Limb (tissue), 2 donors: ENCODE measurements around the gene CARD9.
"Not testable (repeated sequence)": the region's sequence is repeated elsewhere in the genome, so short reads cannot be mapped to it uniquely, and the experiment has no call there.

Experiments
- DNase-seq, 2 donors: peaks; one replicate each; pipeline ENCODE4 v3.0.0-alpha.2; 2016; ENCODE audit errors: extremely low spot score in 2 of 2

Gene CARD9

GRCh38 chr9:136373300-136374182, at the start of gene CARD9:
Gene CARD9, minus strand, starts transcription at chr9:136373669. Its CDS starts 1,591 bp downstream, at chr9:136372078.
- DNase-seq, result no peak

DNA sequence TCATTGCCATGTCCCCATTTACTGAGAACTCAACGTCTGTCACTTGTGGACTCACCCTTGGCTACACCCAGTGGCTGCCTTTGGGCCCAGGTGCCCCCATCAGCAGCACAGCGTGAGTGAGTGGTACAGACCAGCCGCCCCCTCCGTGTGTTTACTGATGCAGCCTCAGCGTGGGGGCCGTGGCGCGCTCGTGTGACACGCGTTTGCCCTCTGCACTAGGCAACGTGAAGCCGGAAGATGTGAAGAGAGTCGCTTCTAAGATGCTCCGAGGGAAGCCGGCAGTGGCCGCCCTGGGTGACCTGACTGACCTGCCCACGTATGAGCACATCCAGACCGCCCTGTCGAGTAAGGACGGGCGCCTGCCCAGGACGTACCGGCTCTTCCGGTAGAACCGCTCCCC, 49.4 kb upstream of the CARD9 start:
- DNase-seq, result no peak

- no peak for DNase-seq
These were observed 48.3 kb upstream of the CARD9 start for GRCh38 chr9:136421791-136422190.

DNA sequence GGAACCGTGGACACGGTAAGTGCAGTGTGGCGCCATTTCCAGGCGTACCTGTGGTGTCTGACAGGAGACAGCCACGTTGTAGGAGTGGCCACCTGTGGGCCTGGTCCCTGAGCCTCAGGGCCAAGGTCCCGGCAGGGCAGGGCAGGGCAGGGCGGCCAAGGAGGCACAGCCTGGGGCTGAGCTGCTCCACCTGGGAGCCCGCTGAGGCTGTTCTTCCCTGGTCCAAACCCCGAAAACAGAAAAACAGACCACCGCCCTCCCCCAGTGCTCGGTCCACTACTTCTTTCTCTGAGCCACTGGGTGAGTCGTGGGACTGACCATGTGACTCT, 45.6 kb upstream of the CARD9 start:
- no peak for DNase-seq

DNA sequence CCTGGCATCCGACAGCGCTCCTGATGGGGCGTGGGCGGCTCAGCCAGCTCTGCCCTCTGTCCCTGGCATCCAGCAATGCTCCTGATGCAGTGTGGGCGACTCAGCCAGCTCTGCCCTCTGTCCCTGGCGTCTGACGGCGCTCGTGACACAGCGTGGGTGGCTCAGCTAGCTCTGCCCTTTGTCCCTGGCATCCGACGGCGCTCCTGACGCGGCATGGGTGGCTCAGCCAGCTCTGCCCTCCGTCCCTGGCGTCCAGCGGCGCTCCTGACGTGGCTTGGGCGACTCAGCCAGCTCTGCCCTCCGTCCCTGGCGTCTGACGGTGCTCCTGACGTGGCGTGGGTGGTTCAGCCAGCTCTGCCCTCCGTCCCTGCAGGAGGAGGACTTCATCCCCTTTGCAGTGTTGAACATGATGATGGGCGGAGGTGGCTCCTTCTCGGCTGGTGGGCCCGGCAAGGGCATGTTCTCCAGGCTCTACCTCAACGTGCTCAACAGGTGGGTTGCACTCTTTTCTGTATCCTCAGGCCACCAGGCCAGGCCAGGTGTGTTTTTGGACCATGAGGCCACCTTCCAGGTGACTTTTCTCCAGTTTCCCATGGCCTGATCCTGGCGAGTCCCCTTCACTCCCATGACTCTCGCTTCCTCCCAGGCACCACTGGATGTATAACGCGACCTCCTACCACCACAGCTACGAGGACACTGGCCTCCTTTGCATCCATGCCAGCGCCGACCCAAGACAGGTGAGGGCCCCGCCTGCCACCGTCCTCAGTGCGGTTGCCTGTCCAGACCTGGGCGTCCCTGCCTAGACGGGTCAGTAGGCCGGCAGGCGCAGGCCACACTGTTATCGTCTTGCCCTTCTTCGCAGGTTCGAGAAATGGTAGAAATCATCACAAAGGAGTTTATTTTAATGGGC, 45.0 kb upstream of the CARD9 start:
- DNase-seq, result no peak

GRCh38 chr9:136416914-136417313, 43.4 kb upstream of the CARD9 start:
- DNase-seq, result no peak

- DNase-seq, result no peak
These were observed 43.0 kb upstream of the CARD9 start for GRCh38 chr9:136416427-136416826.

GRCh38 chr9:136412962-136413361, 39.5 kb upstream of the CARD9 start:
- no peak for DNase-seq

DNA sequence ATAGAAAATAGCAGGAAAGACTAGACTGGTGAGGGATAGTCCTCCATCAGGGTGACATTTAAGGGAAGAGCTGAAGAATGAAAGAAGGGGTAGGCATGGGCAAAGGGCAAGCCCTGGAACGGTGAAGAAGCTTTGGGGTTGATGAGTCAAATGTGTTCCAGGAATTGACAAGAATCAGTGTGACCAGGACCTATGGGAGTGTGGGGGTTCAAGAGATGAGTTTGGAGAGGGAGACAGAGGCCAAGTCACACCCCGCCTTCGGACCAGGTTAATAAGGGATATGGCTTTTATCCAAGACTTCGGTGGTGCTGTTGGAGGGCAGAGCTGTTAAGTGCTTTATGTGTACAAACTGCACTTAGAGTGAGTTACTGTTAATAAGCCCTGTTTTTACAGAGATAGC, 37.9 kb upstream of the CARD9 start:
- no peak for DNase-seq

DNA sequence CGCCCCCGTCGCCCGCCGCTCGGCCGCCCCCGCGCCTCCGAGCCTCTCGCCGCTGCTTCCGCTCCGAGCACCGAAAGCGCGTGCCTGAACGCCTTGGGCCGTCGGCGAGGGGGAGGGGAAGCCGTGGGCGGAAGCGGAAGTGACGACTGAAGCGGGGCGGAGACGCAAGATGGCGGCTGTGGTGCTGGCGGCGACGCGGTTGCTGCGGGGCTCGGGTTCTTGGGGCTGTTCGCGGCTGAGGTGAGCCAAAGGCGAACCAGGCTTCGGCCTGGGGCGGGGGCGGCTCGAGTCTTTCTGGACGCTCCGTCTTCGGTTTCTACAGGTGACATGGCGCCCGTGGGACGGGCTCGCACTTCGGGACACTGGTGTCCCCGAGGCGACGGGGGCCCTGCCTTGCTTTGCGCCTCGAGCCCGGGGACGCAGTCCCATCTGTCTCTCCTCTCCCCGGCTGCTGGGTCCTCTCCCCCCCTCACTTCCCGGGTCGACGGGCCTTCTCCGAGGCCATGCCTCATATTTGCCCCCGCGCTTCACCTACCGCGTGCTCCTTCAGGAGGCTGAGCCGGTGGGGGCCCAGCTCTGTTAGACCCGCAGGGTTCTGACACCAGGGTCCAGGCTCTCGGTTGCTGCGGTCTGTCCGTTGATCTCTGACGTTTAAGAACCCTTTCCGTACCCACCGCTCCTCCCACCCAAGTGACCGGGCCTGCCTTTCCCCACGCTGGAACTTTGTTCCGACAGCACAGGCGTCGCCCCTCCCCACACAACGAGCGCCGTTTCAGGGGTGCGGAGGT, 37.2 kb upstream of the CARD9 start, which contains the start of the genes ENTR1 and PMPCA:
TSS of gene ENTR1 (minus strand) at position 115 of the 788 bp plus-strand sequence. CDS start 217 bp downstream, outside the sequence.
TSS of gene PMPCA (plus strand) at position 159 of the 788 bp plus-strand sequence. CDS start at position 170, 11 bp downstream.
- peak; percentile 87 to 96 for DNase-seq

- peak in 1 of 2 donors; percentile 51 for DNase-seq
These were observed 36.3 kb upstream of the CARD9 start for GRCh38 chr9:136409557-136410455.

DNA sequence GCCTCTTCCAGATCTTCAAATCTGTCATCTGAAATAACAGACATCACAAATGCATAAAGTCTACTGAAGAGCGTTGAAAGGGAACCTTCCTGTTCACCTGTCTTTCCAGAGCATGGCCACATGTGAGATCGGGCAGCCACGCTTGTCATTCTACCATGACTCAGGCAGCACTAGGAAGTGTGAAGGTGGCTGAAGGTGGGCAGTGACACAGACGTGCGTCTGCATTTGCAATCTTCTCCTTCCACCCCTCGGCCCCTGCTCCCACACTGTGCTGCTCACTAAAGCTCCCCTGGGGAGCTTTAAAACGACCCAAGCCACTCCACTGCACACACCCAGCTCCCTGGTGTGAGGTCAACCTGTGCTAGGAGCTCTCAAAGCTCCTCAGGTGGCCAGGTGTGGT, 34.4 kb upstream of the CARD9 start:
- DNase-seq, result no peak

DNA sequence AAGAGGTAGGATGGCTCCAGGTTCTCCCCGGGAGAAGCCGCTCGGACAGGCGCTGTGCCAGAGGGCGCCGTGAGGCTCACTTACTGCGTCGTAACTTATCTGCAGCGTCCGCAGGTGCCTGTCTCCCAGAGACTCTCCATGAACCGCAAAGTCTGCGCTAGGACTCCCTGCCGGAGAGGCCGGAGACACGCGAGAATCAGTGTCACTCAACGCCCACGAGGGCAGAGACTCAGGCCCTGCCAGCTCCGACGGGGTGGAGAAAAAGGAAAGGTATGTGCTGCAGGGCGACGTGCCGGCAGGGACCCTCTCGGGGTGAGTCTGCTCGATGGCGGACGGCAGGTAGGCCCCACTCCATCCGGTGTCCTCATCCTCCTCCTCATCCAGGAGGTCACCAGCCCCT, 33.6 kb upstream of the CARD9 start:
- not testable (repeated sequence) for DNase-seq

DNA sequence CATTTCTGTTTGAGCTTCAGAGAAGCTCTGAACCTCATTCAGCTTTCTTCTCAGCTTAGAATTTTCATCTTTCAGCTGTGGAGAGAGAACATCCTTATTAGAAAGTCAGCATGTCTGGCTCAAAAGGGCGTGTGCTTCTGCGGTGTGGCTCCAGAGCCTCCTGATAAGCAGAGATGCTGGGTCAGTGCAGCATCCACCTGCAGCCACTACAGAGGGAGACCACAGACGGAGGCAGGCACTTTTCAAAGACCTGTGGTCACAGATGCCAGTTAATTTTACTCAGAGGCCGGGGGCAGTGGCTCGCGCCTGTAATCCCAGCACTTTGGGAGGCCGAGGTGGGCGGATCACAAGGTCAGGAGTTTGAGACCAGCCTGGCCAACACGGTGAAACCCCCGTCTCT, 32.4 kb upstream of the CARD9 start:
- not testable (repeated sequence) for DNase-seq

GRCh38 chr9:136405481-136405880, 32.0 kb upstream of the CARD9 start:
- no peak for DNase-seq

GRCh38 chr9:136404801-136405136, 31.3 kb upstream of the CARD9 start:
- no peak for DNase-seq

GRCh38 chr9:136403915-136404800, 30.7 kb upstream of the CARD9 start:
- DNase-seq, result no peak

DNA sequence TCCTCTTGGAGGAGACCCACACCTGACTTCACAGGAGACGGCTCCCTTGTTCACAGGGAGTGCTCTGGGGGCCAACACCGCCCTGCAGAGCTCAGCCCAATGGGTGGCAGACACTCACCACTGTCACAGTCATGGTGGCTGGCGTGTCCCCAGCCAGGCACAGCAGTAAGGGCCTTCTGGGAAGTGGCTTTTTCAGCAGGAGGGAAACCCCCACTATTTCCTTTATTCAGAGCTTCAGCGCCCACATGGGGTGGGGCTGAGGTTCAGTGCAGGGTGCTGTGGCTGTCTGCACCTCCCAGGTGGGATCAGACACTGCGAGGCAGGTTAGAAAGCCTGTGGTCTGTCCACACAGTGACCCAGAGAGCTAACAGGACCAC, 30.1 kb upstream of the CARD9 start:
- no peak for DNase-seq

DNA sequence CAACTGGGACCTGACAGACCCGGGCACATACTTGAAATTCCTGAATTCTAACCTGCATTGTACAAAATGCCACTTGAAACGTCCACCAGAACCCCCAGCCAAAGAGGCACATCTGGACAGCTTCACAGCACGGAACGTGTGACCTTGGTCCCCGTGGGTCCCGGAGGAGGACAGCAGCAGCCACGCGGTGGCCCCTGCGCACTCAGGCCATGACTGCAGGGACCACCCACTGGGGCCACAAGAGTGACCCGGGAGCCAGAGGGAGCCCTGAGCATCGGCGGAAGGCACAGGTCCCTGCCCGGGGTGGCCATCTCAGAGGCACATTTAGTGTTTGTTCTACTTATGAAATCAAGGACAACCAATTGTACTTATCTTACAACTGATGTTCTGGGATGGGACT, 28.6 kb upstream of the CARD9 start:
- DNase-seq, result no peak
